ENCODE results near the gene GJA9. TPM values are rescaled to one million over a fixed set of nuclear protein-coding genes. Genes with fewer than 3 reads are reported as not detected.
A peak's percentile ranks its signal among the peaks of the same experiment; 100 is the strongest.

Gene GJA9
- total and polyA plus RNA-seq, 2 of the 8 experiments (the other 6 are each of a cell fraction or from before 2014, with no cell fraction given): not detected

DNA sequence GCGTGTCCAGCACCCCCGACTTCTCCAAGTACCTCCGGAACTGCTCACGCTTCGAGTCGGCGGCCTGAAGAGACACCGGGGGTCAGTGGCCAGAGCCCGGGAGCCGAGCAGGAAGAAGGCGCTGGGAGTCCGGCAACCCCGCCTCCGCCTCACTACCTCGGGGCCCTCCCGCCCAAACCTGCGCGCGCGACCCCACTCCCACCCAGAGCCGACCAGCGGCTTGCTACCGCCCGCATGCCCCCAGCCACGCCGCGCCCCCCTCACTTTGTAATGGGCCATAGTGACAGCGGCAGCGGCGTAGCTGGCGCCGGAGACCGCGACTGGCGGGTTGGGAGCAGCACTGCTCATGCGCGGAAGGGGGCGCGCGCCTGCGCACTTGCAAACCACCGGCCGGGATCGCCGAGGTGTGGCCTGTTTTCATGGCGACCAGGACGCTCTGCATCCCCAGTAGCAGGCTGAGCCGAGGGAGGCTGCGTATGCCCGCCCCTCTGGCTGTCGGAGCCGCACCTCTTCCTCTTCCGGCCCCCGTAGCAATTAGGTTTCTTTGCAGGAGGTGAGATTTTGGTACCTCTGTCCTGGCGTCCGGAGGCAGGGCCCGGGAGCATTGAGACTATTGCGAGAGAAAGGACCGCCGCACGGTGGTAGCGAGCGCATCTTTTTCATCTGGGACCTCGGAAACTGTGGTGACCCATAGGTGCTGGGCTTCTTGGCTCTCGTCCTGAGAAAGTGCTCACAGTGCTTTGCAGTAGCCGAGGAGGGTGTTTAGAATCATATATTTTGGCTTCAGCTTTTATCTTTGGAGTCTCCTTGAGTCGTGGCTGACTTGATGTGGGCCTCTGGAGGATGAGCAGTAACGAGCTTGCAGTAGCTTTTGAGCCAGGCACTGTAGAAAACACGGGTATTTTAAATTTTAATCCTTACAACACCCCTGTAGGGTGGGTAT is 8.1 kb downstream of the GJA9 start, which contains the start of gene MYCBP (continued):
- TF ChIP-seq, protein P1, sequence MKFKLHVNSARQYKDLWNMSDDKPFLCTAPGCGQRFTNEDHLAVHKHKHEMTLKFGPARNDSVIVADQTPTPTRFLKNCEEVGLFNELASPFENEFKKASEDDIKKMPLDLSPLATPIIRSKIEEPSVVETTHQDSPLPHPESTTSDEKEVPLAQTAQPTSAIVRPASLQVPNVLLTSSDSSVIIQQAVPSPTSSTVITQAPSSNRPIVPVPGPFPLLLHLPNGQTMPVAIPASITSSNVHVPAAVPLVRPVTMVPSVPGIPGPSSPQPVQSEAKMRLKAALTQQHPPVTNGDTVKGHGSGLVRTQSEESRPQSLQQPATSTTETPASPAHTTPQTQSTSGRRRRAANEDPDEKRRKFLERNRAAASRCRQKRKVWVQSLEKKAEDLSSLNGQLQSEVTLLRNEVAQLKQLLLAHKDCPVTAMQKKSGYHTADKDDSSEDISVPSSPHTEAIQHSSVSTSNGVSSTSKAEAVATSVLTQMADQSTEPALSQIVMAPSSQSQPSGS (IDR thresholded peaks at IDR 0.05; ENCODE audit: low read length): no peak
- TF ChIP-seq EP300 (IDR thresholded peaks at IDR 0.05; ENCODE audit: borderline replicate concordance in 1 of 2, low read depth in 2 of 2, low read length in 2 of 2): no peak
- TF ChIP-seq RFX5 (IDR thresholded peaks at IDR 0.05; ENCODE audit: borderline replicate concordance, low read depth, low read length): no peak
- TF ChIP-seq CHD2 (IDR thresholded peaks at IDR 0.05; ENCODE audit: low read length): no peak
- no peak for TF ChIP-seq HDAC6 (IDR thresholded peaks at IDR 0.05; ENCODE audit: low read depth, low read length)
- peak; percentile 45; the same call in 1 of the 2 replicates for TF ChIP-seq TAF1 (IDR thresholded peaks at IDR 0.05; ENCODE audit: low read depth, low read length)
- peak; percentile 27 for TF ChIP-seq SAP30 (IDR thresholded peaks at IDR 0.05; ENCODE audit: insufficient read depth, insufficient replicate concordance, low read length)
- no peak for TF ChIP-seq POLR2A (IDR thresholded peaks at IDR 0.05; ENCODE audit: control extremely low read depth in 1 of 2, low read depth in 2 of 2, low read length in 2 of 2)
- no peak for TF ChIP-seq BACH1 (IDR thresholded peaks at IDR 0.05; ENCODE audit: low read length)
- TF ChIP-seq ZNF274 (IDR thresholded peaks at IDR 0.05; ENCODE audit: borderline replicate concordance, extremely low read depth, low read length): no peak
- TF ChIP-seq, protein P2, sequence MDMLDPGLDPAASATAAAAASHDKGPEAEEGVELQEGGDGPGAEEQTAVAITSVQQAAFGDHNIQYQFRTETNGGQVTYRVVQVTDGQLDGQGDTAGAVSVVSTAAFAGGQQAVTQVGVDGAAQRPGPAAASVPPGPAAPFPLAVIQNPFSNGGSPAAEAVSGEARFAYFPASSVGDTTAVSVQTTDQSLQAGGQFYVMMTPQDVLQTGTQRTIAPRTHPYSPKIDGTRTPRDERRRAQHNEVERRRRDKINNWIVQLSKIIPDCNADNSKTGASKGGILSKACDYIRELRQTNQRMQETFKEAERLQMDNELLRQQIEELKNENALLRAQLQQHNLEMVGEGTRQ (IDR thresholded peaks at IDR 0.05; ENCODE audit: low read length): no peak
- TF ChIP-seq, protein P3, sequence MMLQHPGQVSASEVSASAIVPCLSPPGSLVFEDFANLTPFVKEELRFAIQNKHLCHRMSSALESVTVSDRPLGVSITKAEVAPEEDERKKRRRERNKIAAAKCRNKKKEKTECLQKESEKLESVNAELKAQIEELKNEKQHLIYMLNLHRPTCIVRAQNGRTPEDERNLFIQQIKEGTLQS (IDR thresholded peaks at IDR 0.05; ENCODE audit: insufficient read depth, low read depth, low read length): no peak
- TF ChIP-seq CEBPB (IDR thresholded peaks at IDR 0.05; ENCODE audit: low read depth, low read length): no peak
